ENCODE results near the gene TRIM40. TPM values are rescaled to one million over a fixed set of nuclear protein-coding genes. Genes with fewer than 3 reads are reported as not detected.
A peak's percentile ranks its signal among the peaks of the same experiment; 100 is the strongest.

The TRIM40 gene
- total RNA-seq, 1 donor from 2014 or later = not detected

GRCh38 chr6:30142665-30143064 lies 6.7 kb downstream of the TRIM40 start:
- intact Hi-C loops (cut with DNase I) = no loop called here
- no peak for ATAC-seq (ENCODE audit: poor library complexity)
- DNase-seq = no peak

- DNase-seq (no peak), ATAC-seq (ENCODE audit: poor library complexity) (no peak)
- intact Hi-C loops (cut with DNase I) = no loop called here
Measured at GRCh38 chr6:30143780-30144179, 7.8 kb downstream of the TRIM40 start.

- DNase-seq = no peak
- no peak for ATAC-seq (ENCODE audit: poor library complexity)
- intact Hi-C loops (cut with DNase I) = no loop called here
Measured at GRCh38 chr6:30144811-30145210, 8.9 kb downstream of the TRIM40 start.

GRCh38 chr6:30145818-30146217 lies 9.9 kb downstream of the TRIM40 start:
- ATAC-seq (ENCODE audit: poor library complexity) (no peak), DNase-seq (no peak)
- intact Hi-C loops (cut with DNase I) = no loop called here

- no peak for ATAC-seq (ENCODE audit: poor library complexity)
- DNase-seq = no peak
- intact Hi-C loops (cut with DNase I) = no loop called here
Measured at GRCh38 chr6:30147096-30147495, 11.2 kb downstream of the TRIM40 start.

- no peak for DNase-seq
- intact Hi-C loops (cut with DNase I) = no loop called here
- ATAC-seq (ENCODE audit: poor library complexity) = no peak
Measured at GRCh38 chr6:30149234-30149633, 13.3 kb downstream of the TRIM40 start.

GRCh38 chr6:30149858-30150550 lies 14.1 kb downstream of the TRIM40 start:
- ATAC-seq (ENCODE audit: poor library complexity) = no peak
- intact Hi-C loops (cut with DNase I) = no loop called here

GRCh38 chr6:30150671-30151395 lies 14.9 kb downstream of the TRIM40 start:
- no peak for ATAC-seq (ENCODE audit: poor library complexity)
- no peak for DNase-seq
- intact Hi-C loops (cut with DNase I) = no loop called here

More at GRCh38 chr6:30149858-30150550, 14.1 kb downstream of the TRIM40 start:
- no peak for DNase-seq

GRCh38 chr6:30151580-30151979 lies 15.6 kb downstream of the TRIM40 start:
- intact Hi-C loops (cut with DNase I) = no loop called here
- no peak for ATAC-seq (ENCODE audit: poor library complexity)

GRCh38 chr6:30152016-30152673 lies 16.2 kb downstream of the TRIM40 start:
- no peak for DNase-seq
- intact Hi-C loops (cut with DNase I) = no loop called here
- no peak for ATAC-seq (ENCODE audit: poor library complexity)

More at GRCh38 chr6:30151580-30151979, 15.6 kb downstream of the TRIM40 start:
- no peak for DNase-seq

- no peak for ATAC-seq (ENCODE audit: poor library complexity)
- DNase-seq = no peak
- intact Hi-C loops (cut with DNase I) = no loop called here
Measured at GRCh38 chr6:30152910-30153610, 17.1 kb downstream of the TRIM40 start.

- ATAC-seq (ENCODE audit: poor library complexity) (no peak), DNase-seq (no peak)
- intact Hi-C loops (cut with DNase I) = no loop called here
Measured at GRCh38 chr6:30154061-30154460, 18.1 kb downstream of the TRIM40 start.

- no peak for DNase-seq
- no peak for ATAC-seq (ENCODE audit: poor library complexity)
- intact Hi-C loops (cut with DNase I) = no loop called here
Measured at GRCh38 chr6:30154709-30155519, 19.0 kb downstream of the TRIM40 start.

- DNase-seq (no peak), ATAC-seq (ENCODE audit: poor library complexity) (no peak)
- intact Hi-C loops (cut with DNase I) = no loop called here
Measured at GRCh38 chr6:30155520-30156261, 19.8 kb downstream of the TRIM40 start.

GRCh38 chr6:30156262-30156599 lies 20.3 kb downstream of the TRIM40 start:
- peak; percentile 66 for ATAC-seq (ENCODE audit: poor library complexity)
- intact Hi-C loops (cut with DNase I) = no loop called here
- DNase-seq = no peak

- DNase-seq (no peak), ATAC-seq (ENCODE audit: poor library complexity) (no peak)
- intact Hi-C loops (cut with DNase I) = no loop called here
Measured at GRCh38 chr6:30156774-30157173, 20.8 kb downstream of the TRIM40 start.

- intact Hi-C loops (cut with DNase I) = no loop called here
- DNase-seq (no peak), ATAC-seq (ENCODE audit: poor library complexity) (no peak)
Measured at GRCh38 chr6:30157581-30157980, 21.6 kb downstream of the TRIM40 start.

GRCh38 chr6:30157999-30158398 lies 22.1 kb downstream of the TRIM40 start:
- DNase-seq (no peak), ATAC-seq (ENCODE audit: poor library complexity) (no peak)
- intact Hi-C loops (cut with DNase I) = no loop called here

All from Right ventricle myocardium superior (tissue), 1 donor.